K562 (cell line): ENCODE measurements around the gene TMEM203.

Experiments
- MEIS2 ChIP-seq: fragments of 450-650 bp; IDR thresholded peaks from 2 replicates; pipeline ENCODE4 v1.6.1; 2014; ENCODE audit warnings: mild to moderate bottlenecking; ENCODE audit not compliant: partially characterized antibody
- POLR2A ChIP-seq: fragments of 450-650 bp; conservative IDR thresholded peaks from 2 replicates; pipeline ENCODE4 v1.6.1; 2016

DNA sequence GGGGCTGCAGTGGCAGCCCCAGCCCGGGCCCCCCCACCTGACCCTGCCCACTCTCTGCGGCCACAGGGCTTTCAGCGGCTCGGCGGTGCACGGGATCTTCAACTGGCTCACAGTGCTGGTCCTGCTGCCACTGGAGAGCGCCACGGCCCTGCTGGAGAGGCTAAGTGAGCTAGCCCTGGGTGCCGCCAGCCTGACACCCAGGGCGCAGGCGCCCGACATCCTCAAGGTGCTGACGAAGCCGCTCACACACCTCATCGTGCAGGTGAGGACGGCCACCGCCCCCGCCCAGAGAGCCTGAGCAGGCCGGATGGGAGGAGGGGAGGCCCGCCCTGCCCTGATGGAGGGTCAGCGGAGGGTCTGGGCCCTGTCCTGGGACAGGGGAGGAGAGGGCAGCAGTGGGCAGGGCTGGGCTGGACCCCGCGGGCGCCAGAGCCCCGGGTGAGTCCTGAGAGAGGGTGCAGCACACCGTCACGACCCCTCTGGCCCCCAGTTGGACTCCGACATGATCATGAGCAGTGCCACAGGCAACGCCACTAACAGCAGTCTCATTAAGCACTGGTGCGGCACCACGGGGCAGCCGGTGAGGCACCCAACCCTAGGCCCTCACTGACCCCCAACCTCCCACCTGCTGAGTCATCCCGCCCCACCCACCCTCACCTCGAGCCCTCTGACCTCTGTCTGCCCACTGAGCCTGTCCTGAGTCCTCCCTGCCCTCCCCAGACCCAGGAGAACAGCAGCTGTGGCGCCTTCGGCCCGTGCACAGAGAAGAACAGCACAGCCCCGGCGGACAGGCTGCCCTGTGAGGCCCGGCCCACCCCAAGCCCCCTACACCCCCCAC lies 27.9 kb upstream of the TMEM203 start:
- TF ChIP-seq POLR2A, result no peak
- no peak for TF ChIP-seq MEIS2
